Measurements from ENCODE around the gene PDZD7.
A peak's percentile ranks its signal among the peaks of the same experiment; 100 is the strongest.
"Not testable (repeated sequence)": the region's sequence is repeated elsewhere in the genome, so short reads cannot be mapped to it uniquely, and the experiment has no call there.

Gene PDZD7

GRCh38 chr10:101038484-101038883, 7.6 kb upstream of the PDZD7 start:
- no peak for DNase-seq

DNA sequence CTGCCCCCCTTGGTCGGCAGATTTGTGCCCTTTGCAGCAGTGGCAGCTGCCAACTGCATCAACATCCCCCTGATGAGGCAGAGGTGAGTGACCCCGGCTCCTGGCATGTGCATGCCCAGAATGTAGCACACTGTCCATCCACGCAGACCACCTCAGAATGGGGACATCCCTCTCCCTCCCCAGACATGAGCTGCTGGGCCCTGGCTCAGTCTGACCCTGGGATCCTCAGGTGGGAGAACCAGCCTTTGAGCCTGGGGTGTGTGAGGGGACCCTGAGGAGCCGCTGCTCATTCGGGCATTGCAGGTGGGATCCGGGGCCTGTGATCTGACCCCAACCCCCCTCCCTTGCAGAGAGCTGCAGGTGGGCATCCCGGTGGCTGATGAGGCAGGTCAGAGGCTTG, 5.8 kb upstream of the PDZD7 start:
- no peak for DNase-seq

- no peak for DNase-seq
Observed at GRCh38 chr10:101035916-101036702, 5.2 kb upstream of the PDZD7 start.

DNA sequence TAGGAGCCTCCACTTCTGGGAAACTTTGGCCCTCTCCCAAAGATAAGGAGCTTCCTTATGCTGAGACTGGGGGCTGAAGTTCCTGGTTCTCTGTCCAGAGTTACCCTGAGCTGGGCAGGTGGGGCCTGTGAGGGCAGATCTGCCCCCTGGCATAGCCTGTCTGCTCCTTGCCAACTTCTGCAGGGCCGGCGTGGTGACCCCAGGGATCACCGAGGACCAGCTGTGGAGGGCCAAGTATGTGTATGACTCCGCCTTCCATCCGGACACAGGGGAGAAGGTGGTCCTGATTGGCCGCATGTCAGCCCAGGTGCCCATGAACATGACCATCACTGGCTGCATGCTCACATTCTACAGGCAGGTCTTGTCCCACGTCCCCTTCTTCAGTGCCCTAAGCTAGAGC, 4.4 kb upstream of the PDZD7 start:
- no peak for DNase-seq

GRCh38 chr10:101034404-101034803, 3.5 kb upstream of the PDZD7 start:
- not testable (repeated sequence) for DNase-seq

DNA sequence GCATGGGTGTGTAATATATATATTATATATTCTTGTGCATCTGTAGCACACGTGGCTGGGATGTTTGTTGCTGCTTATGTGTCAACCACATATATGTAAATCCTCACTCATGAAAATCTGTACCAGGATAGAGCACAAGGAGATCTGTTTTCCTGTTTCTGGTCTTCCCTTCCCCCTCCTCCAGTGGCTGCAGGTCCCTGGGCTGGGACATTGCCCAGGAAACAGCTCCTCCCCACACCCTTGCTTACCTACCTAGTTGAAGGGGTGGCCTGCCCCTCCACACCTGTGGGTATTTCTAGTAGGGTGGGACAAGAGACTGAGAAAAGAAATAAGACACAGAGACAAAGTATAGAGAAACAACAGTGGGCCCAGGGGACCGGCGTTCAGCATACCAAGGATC, 2.3 kb upstream of the PDZD7 start:
- no peak for DNase-seq

DNA sequence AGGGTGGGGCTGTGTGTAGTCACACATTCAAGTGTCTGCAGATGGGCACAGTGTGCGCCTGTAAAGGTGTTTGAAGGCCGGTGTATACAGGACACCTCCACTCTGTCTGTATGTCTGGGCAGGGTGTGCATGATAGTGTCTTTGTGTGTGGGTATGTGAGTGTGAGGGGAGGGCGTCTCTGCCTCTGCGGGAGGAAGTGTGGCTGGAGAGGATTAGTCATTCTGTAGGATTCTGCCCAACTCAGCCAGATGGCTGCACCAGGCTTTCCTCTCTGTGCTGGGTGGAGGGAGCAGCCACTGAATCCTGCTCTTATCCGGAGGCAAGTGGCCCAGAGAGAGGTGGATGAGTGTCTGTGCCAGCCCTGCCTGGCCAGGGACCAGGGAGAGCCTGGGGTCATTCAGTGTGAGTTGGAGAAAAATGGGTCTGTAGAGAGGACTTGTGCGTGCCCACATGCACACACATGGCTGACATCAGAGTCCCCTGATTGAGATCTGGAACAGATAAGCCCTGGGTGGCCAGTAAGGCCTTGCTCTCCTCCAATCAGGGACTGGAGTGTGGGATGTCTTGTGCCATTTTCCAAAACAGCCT, 1.8 kb upstream of the PDZD7 start:
- peak; percentile 56 to 64 for DNase-seq

DNA sequence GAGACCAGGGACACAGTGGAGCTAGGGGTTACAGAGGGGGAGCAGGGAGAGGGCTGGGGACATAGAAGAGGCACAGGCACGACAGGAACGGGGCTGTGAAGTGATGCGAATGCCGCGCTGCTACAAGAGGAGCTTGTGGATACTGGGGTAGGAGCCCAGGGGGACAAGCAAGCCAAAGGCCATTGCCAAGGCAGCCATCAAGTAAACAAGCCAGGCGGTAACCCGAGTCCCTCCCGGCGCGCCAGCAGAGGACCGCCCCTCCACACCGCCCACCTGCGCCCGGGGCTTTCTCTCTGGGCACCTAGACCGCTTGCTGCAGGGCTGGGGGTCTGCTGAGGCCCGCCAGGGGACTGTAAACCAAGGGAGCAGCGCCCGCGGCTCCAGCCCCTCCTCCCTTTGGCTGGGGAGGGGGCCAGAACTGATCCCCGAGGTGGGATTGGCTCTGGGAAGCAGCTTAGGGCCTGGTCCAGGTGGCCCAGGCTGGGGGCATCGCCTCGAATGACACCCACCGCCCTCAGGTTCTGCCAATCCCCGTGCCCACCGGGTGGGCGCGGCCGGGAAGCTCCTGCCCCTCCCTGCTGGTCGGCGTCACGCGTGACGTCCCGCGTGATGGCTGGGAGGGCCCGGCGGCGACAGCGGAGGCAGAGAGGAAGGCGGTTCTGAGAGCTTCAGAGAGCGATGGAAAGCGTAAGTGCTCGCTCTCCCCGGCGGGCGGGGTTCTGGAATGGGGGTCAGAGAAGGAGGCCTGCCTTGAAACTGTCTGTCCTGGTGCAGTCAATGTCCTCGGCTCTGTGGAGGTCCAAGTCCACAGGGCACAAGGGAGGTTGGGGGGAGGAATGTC, 1.1 kb upstream of the PDZD7 start:
- DNase-seq: peak; percentile 67 to 70

- DNase-seq: no peak
Observed at GRCh38 chr10:101030496-101031127, 317 bp downstream of the PDZD7 start.

- no peak for DNase-seq
Observed at GRCh38 chr10:101029520-101030295, 1.2 kb downstream of the PDZD7 start.

DNA sequence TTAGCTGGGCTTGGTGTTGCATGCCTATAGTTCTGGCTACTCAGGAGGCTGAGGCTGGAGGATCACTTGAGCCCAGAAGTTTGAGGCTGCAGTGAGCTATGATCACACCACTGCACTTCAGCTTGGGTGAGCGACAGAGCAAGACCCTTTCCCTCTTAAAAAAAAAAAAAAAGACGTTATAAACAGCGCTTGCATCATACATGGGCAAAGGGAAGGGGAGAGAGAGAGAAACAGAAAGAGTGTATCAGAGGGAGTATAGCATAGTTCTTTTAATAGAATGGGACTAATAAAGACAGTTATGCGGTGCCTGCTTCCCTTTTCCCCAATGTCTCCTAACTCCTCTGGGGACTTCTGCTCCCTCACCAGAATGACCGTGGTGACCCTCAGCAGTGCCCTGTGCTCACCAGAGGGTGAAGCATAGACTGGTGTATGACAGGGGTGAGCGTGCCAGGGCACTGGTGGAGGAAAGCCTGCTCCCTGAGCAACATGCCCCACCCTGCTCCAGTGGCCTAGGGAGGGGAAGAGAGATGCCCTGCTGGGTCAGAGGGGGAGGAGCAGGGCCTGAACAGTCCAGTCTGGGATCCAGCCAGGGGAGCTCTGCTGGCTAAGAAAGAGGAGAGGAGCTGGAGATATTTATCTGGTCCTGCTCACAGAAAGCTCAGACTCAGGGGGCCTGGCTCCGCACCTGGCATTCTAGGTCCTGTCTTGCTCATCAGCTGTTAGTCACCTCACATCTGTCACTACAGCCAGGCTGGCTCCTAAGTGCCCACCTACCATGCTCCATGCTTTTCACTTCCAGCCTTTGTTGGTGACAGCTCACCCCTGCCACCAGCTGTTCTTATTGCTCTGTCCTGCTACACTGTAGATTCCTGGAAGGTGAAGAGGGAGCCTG, 2.2 kb downstream of the PDZD7 start:
- DNase-seq: no peak

DNA sequence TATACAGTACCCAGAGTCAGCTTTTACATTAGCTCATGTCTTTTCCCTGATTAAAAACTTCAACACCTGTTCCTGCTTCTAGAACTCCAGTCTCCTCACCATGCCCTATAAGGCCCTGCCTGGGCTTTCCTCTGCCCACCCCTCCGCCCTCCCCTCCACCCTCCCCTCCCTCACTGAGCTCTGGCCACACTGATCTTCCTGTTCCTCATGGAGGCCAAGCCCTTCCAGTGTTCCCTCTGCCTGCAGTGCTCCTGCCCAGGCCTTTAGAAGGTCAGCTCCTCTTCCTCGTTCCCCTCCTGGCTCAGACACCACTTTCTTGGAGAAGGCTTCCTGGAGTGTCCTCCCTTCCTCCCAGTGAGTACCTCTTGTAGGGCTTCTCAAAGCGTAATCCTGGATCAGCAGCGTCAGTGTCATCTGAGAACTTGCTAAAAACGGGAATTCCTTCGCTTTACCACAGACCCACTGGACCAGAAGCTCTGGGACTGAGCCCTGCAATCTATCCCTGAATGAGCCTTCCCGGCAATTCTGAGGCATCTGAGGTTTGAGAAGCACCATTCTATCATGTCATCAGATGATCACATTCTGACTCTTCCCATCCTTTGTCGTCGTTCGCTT, 3.7 kb downstream of the PDZD7 start:
- DNase-seq: no peak

DNA sequence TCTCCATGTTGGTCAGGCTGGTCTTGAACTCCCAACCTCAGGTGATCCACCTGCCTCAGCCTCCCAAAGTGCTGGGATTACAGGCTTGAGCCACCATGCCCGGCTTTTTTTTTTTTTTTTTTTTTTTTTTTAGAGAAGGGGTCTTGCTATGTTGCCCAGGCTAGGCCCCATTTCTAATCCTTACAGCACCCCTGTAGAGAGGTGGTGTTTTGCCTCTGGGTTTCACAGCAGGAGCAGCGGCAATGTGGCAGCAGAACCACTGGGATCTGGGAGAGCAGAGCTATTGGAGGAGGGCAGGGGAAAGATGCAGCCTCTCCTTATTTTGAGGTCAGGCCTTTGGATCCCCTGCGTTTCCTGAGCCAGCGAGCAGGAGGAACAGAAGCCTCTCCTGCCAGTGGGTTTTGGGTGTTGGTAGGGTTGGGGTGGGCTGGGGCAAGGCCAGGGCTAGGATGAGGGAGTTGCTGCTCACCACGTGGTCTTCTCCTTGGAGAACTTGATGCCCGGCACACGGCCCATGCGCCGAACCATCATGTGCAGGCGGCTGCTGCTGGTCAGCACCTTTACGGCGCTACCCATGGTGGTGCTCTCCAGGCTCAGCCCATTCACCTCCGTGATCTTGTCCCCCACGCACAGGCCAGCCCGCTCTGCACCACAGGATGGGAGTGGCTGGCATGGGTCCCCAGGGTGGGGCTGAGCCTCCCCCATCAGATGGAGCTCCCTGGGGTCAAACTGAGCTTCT, 7.8 kb downstream of the PDZD7 start:
- no peak for DNase-seq

- DNase-seq: no peak
Observed at GRCh38 chr10:101021692-101022251, 9.2 kb downstream of the PDZD7 start.

- DNase-seq: no peak
Observed at GRCh38 chr10:101021239-101021638, 9.7 kb downstream of the PDZD7 start.

DNA sequence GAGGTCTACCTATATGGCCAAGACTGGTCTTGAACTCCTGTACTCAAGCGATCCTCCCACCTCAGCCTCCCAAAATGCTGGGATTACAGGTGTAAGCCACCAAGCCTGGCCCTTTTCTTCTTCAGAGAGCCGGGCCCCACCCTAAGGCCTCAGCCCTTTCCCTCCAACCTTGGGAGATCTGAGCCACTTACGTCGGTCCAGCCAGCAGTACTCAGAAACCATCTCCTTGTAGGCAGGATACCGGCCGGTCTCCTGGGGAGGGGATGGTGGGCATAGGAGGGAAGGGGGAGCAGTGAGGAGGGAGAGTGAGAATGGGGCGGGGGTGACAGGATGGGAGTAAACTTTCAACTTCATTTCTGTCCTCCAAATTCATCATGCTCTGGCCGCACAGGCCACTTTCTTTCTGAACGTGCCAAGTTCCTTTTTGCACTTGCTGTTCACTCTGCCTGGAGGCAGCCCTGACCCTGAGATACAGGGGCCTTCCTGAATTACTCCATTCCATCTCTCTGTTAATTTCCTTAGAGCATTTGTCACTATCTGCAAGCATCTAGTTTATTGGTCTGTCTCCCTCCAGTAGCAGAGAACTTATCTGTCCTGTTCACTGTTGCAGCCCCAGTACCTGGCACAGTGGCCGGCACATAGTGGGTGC, 10.4 kb downstream of the PDZD7 start:
- no peak for DNase-seq

GRCh38 chr10:101019440-101019703, 11.6 kb downstream of the PDZD7 start:
- DNase-seq: no peak

DNA sequence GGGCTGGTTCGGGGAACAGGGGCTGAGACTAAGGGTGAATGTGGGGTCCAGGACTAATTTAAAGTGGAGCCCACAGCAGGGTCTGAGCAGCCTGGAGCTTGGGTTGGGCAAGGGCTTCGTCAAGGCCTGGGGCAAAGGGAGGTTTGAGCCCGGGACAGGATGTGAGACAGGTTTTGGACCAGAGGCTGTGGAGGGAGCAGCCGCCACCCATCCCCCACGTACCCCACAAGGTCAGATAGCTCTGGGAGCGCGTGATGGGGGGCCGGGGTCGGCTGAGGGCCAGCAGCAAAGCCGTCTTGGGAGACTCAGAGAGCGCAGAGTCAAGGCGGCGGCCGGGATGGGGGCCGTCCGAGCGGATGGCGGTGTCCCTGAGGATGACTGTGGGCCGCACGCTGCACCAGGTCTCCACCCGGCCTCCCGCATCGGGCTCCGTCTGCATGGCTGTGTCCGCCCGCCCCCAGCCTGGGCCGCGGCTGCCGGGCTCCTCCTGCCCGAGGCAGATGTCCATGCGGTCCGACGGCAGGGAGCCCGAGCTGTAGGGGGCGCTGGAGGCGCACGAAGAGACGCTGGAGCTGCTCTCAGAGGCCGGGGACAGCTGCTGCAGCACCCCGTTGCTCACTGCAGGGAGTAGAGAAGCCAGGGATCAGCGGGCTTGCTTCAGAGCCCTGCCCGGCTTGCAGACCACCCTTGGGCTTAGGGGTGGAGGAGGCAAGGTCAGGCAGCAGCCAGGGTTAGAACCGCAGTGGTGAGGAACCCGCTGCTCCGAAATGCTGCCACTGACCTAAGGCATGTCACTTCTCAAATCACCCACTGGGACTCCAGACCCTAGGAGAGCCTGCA, 12.1 kb downstream of the PDZD7 start:
- DNase-seq: peak; percentile 65 to 70

Data from activated CD4-positive, alpha-beta T cell treated with anti-CD3 and anti-CD28 coated beads, Interleukin-2, amount 50 U/mL, for 4 hours (primary cell).